Measurements from ENCODE around the gene KLHL1.
"Not testable (repeated sequence)": the region's sequence is repeated elsewhere in the genome, so short reads cannot be mapped to it uniquely, and the experiment has no call there.

The KLHL1 gene, protein sequence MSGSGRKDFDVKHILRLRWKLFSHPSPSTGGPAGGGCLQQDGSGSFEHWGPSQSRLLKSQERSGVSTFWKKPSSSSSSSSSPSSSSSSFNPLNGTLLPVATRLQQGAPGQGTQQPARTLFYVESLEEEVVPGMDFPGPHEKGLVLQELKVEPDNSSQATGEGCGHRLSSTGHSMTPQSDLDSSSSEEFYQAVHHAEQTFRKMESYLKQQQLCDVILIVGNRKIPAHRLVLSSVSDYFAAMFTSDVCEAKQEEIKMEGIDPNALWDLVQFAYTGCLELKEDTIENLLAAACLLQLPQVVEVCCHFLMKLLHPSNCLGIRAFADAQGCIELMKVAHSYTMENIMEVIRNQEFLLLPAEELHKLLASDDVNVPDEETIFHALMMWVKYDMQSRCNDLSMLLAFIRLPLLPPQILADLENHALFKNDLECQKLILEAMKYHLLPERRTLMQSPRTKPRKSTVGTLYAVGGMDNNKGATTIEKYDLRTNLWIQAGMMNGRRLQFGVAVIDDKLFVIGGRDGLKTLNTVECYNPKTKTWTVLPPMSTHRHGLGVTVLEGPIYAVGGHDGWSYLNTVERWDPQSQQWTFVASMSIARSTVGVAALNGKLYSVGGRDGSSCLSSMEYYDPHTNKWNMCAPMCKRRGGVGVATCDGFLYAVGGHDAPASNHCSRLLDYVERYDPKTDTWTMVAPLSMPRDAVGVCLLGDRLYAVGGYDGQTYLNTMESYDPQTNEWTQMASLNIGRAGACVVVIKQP

DNA sequence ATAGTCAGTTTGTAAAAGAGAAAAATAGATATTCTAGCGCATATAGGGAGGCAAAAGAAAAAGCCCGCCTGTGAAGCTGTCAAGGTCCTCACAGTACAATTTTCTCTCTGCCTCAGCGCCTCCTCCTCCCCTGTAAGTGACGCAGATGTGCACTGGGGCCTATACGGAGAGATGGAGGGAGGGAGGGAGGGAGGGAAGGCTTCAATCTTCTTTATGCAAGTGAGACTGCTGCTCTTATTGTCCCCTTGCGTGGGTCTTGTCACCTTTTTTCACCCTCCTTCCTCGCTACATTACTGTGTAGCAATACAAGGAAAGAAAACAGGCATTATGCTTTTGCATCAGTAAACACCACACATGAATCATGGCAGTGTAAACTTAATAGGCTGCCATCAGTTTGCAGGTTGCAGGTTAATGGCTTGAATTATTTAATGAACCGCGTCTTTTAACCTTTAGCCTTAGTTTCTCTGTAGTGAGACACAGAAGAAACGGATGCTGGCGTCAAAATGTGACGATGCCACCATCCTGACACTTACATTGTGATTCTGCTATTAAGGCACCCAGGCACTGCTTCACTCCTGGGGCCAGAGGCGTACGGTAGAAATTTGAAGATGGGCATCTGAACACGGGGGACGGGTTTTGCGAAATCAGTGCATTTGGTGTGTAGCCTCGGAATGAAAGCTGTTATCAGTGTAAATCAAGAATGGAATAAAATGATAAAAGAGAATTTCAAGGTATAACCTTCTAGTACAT, at the start of gene KLHL1:
Gene KLHL1 (minus strand): TSS at position 97 of the 750 bp plus-strand sequence. CDS start 753 bp downstream, outside the sequence.
- DNase-seq (ENCODE audit: low read depth), result no peak

DNA sequence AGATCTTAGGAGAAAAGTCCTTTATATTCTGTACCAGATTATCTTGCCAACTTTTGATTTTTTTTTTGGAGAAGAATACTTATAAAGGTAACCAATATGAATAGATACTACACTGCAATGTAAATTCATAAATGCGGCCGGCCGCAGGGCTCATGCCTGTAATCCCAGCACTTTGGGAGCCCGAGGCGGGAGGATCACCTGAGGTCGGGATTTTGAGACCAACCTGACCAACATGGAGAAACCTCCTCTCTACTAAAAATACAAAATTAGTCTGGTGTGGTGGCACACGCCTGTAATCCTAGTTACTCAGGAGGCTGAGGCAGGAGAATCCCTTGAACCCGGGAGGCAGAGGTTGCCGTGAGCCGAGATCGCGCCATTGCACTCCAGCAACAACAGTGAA, 34.4 kb upstream of the KLHL1 start:
- DNase-seq (ENCODE audit: low read depth), result not testable (repeated sequence)

DNA sequence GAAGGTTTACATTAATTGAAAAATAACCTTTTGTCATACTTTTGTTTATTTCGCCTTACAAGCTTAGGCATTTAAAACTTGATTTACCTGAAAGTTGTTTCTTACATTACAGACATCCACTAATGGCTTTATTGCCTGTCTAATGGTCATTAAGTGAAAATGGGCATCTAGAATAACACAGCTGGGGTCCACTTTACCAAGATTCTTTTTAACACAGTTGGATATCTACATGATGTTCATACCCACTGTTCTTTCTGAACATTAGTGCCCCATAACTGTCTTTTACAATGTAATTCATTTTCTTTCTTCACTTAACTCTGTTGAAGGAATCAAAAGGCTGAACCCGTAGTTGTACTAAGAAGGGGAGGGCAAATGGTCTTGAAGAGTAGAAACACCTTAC, 19.8 kb upstream of the KLHL1 start:
- no peak for DNase-seq (ENCODE audit: low read depth)

DNA sequence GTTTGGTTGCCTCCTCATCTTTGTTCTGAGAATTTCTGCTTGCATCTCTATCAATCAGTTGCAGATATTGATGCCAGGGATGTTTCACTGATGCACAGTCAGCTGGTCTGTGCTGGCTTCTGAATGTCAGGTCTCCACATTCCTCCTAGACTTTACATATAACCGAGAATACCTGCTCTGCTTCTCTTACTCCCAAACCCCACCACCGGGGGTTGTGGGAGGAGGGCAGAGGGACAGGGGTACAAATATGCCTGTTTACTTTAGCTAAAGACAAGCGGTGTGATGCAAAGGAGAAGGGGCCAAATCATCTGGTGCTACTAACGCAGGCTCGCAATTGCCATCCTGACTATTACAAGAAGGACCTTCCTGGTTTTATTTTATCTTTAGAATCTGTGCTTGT, 17.4 kb upstream of the KLHL1 start:
- DNase-seq (ENCODE audit: low read depth), result no peak

DNA sequence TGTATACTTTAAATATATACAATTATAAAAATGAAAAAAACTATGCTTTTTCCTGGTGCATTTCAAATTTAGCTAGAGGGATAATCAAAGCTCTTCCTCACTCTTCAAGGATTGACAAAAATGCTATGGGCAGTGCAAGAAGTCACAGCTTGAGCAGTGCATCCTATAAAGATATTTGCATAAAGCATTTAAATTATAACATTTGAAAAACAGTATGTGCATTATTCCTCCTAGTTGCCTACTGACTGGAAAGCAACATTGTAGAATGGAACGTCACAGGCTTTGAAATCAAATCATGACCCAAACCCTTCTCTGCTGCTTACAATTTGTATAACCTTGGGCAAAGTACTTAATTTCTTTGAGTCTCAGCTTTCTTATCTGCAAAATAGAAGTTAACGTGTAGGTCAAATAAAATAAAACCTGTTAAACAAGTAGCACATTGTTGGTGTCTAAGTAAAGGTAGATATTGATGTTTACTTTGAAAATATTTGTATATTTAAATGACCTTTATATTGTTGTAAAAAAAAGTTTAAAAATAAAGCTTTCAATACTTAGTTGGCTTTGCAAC, 9.2 kb upstream of the KLHL1 start:
- no peak for DNase-seq (ENCODE audit: low read depth)

DNA sequence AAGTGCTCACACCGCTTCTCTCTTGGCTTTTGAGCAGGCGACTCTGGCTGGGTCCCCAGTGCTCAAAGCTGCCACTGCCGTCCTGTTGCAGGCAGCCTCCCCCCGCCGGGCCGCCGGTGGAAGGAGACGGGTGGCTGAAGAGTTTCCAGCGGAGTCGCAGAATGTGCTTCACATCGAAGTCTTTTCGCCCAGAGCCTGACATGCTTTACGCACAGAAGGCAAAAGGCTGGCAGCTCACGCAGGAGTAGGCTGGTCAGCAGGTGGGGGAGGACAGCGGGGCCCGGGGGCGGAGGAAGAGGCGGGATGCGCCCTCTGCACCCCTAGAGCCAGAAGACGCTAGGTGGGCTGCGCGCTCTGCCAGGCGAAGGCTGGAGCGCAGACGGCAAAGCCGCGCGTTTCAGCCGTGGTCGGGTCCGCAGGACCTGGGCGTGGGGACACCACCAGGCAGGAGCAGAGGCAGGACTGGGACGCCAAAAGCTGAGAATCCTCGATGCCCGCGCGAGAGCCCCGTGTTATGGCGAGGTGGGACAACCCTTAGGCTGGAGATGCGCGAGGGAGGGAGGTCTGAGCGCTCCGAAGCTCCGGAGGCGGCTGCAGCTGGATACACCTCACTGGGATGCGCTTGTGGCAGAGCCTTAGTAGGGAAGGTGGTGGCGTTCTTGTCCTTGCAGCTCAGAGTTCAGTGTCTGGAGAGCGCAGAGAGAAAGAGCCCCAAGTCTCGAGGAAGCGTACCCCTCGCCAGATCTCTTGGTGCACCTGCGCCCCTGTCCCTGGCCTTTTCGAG, 562 bp downstream of the KLHL1 start, which contains the start of gene ATXN8OS:
Gene ATXN8OS (plus strand): TSS at position 329 of the 784 bp plus-strand sequence.
- no peak for DNase-seq (ENCODE audit: low read depth)

DNA sequence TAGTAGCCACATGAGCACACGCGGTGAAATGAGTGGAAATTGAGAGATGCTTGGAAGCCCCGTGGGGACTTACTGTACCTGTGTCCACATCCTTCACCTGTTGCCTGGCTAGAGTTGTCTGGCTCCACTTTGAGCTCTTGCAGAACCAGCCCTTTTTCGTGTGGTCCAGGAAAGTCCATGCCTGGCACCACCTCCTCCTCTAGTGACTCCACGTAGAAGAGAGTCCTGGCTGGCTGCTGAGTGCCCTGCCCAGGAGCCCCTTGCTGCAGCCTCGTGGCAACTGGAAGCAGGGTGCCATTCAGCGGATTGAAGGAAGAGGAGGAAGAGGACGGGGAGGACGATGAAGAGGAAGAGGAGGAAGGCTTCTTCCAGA, 1.1 kb downstream of the KLHL1 start:
- no peak for DNase-seq (ENCODE audit: low read depth)

DNA sequence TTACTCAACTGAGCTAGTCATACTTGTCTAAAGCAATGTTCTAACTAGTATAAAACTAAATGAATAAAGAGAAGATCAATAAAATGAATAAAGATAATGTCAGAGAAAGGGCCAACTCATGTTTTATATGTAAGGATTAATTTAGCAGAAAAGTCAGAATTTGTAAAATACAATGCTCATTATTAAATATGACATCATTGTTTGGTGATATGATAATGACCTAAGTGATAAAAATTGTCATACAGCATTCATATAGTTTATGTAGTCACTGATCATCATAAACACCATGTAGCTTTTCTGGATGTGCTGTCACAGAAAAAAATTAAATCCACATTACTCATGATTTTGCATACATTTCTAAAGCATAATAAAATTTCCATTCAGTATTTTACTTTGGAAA, 3.8 kb downstream of the KLHL1 start:
- no peak for DNase-seq (ENCODE audit: low read depth)

DNA sequence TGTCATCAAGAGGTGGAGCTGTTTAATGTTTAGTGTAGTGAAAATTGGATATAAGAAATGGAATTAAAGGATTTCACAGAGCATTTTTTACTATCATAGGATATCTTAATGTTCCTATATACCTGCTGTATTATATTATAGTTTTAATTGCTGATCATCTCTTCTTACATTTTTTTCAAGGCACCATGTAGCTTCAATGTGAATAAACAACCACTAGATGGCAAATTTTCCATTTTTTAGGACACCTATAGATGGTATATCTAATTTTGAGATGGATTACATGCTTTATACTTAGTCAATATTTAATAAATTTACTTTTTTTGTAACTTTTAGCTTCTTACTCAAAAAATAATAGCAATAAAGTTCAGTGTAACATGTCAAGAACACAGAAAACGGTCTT, 9.6 kb downstream of the KLHL1 start:
- no peak for DNase-seq (ENCODE audit: low read depth)

DNA sequence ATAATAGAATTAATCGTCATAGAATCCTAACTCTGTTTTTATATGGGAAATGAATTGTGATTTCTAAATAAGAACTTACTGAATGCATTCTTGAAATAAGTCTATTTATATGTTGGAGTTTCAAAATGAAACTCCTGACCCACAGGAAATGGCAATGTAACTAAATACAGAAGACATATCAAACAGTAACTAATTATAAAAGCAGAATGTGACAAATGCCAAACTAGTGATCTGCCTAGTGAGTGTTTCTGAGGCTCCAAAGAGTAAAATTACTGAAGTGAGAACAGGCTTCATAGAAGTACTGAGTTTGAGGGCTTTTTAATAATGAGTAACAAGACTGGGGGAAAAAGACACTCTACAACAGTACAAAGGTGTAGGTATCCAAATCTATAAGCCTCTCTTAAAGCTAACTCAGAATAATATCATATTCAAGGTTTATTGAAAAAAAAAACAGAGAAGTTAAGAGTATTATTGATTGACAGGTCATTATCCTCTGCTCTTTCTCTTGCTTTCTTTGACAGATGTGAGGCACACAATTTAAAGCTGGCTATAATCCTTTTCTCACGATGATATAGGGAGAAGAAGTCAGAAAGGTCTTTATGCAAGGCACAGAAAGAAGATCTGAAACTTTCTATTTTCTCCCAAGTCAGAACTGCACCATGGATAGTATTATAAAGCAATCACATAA, 18.1 kb downstream of the KLHL1 start:
- no peak for DNase-seq (ENCODE audit: low read depth)

DNA sequence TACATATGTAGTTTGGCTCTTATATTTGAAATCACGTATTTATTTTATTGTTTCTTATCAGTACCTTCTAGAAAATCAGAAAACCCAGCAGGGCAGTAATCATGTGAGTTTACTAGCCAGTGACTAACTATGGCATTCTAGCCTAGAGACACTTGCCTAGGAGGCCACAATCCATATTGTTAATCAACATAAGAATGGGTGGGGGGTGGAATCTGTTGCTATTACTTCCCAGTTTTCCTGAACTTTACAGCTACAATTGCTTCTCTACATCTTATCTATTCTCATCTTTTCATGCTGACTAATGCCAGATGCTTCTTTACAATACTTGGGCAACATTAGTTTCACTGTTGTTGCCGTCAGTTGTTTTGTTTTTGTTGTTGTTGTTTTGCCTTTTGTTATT, 19.3 kb downstream of the KLHL1 start:
- DNase-seq (ENCODE audit: low read depth), result no peak

DNA sequence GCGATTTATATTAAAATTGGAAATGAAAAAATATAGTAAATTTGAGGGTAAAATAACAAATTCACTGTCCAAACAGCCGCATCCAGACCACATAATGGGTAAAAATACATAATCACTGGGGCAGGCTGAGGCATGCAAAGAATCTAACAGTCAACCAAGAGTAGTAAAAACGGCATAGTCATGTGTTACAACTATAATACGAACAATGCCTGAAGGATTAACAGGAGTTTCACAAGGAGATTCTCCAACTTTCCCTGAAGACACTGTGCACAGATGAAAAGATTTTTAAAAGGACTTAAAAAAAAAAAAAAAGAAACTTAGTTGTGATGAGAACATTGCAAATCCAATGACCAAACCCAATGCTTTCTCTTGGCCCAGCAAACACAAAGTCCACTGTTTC, 21.0 kb downstream of the KLHL1 start:
- DNase-seq (ENCODE audit: low read depth), result no peak

DNA sequence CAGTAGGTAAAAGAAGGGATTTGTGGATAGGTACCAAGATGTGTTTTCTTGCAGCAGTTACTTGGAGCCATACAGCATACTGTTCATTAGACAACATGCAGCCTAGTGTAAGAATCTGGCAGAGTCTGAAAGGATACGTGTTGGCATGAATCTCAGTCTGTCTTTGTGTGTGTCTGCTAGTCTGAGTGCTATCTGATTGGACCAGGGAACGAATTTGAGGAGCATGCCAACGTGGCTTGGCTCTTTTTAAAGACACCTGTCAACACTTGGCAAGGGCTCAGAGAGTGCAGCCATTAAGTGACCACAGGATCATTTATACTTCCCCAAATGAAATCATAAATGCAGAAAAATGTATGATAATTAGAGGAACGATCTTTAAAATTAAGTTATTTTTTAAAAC, 28.2 kb downstream of the KLHL1 start:
- no peak for DNase-seq (ENCODE audit: low read depth)

DNA sequence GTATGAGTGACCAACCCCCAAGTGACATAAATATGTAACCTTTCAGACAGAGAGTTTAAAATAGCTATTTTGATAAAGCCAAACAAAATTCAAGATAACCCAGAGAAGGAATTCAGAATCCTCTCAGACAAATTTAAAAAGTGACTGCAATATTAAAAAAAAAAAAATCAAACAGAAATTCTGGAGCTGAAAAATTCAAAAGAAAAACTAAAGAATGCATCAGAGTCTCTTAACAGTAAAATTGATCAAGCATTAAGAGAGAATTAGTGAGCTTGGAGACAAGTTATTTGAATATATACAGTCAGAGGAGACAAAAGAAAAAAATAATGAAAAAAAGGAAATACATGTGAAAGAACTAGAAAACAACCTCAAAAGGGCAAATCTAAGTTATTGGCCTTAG, 53.7 kb downstream of the KLHL1 start:
- no peak for DNase-seq (ENCODE audit: low read depth)

DNA sequence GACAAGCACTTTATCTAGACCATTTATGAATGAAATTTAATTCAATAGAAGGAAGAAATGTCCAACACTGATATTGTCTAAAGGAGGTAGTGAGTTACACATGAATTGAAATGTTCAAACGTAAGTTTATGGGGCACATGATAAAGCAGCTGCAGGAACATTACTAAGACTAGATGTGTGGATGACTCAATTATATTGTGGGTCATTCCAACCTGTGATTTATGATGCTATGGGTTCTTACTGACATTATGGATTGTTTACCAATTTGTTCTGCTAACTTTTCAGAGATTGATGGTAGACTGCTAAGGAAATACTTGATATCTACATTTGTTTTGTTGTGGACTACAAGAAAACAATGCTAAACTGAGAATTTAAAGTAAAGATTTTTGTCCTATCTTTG, 56.7 kb downstream of the KLHL1 start:
- DNase-seq (ENCODE audit: low read depth), result no peak

DNA sequence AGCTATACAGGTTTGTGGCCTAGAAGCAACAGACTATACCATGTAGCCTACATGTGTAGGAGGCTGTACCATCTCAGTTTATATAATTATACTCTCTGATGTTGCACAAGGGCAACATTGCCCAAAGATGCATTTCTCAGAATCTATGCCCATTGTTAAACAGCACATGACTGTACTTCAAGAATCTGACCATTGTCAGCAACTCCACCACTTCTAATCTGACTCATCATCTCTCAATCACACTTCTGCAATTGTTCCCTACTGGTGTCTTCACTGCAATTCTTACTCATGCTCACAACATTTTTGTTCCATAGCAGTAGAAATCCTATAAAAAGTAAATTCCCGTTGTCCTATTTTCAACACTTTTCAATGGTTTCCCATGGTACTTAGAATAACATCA, 64.6 kb downstream of the KLHL1 start:
- DNase-seq (ENCODE audit: low read depth), result no peak

DNA sequence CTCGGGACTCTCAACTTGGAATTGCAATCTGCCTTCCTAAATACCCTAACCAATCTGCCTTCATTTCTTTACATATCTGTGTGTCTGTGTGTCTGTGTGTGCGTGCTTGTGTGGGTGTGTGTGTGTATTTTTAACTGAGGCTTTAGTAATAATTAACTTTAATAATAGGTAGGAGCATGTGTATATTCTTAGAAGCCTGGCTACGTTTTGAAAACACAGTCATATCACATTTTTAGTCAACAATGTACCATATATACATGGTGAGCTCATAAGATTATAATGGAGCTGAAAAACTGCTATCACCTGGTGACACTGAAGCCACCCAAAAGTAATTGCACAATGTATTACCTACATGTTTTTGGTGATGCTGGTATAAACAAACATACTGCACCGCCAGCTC, 66.1 kb downstream of the KLHL1 start:
- DNase-seq (ENCODE audit: low read depth), result no peak

DNA sequence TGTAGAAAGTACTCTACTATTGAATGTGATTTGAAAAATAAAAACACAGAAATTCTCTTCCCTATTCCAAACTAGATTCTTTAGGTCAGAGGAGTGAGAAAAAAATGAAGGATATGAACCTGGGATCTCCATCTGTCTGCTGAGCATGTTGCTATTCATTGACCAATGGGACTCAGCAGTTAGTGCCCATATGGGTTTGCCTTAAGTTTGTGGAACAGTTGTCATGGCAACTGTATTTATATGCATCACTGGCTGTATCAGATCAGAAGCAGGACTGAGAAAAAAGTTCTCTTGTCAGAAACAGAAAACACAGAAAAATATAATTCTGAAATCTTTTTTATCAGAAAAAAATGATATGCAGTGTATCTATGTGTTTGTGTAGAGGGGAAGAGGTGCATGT, 74.0 kb downstream of the KLHL1 start:
- DNase-seq (ENCODE audit: low read depth), result no peak

DNA sequence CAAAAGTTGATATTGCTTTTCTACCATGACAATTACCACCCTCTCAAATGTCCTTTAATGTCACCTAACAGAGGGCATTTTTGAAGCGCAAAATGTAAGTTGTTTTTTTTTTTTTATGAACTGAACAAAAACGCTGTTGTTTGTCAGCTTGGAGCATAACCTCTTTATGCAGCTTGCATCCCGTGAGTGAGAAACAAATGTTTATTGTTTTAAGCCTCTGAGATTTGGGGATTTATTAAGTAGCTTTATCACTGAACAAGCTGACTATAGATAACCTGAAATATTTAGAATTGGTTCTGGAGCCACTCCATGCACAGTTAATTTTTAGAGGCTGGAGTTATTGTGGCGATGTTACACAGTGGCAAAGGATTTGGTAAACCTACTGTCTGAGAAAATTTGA, 80.7 kb downstream of the KLHL1 start:
- DNase-seq (ENCODE audit: low read depth), result no peak

DNA sequence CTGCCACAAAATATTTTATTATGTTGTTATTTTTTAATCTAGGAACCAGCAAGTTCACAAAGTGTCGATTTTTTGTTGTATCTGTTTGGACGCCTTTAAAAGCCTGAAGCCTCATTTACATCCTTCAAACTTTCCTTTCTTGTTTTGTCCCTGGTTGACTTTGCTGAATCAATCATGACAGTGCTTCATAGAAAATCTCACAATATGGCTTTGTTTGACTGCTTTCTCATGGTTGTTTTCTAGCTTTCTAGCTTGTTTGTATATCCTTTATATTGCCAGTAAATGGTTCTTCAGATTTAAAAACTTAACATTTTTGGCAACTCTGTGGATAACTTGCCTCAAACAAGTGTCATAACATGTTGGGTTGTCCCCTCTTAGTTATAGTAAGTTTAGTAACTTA, 84.7 kb downstream of the KLHL1 start:
- no peak for DNase-seq (ENCODE audit: low read depth)

DNA sequence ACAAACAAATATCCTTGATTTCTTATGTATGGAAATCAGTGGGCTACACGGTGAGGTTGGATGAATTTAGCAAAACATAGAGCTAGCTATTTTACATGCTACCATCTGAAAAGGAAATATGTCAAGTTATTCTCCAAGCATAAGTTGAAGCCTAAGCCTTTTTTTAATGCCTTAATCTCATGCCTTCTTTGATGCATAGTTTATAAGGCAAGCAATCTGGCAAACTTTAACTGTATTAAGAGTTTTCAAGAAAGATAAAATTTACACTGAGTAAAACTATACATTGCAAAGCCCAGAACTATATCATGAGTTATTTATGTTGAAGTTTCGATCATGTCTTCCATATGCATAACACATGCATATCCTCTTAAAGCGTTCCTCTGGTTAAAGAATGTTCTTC, 85.6 kb downstream of the KLHL1 start:
- no peak for DNase-seq (ENCODE audit: low read depth)

Data from EH (cell line).